ENCODE measurements around the gene FBXL7. TPM values are rescaled to one million over a fixed set of nuclear protein-coding genes. Genes with fewer than 3 reads are reported as not detected.

The FBXL7 gene
- total RNA-seq, 2 experiments from 2014 or later, result not detected

DNA sequence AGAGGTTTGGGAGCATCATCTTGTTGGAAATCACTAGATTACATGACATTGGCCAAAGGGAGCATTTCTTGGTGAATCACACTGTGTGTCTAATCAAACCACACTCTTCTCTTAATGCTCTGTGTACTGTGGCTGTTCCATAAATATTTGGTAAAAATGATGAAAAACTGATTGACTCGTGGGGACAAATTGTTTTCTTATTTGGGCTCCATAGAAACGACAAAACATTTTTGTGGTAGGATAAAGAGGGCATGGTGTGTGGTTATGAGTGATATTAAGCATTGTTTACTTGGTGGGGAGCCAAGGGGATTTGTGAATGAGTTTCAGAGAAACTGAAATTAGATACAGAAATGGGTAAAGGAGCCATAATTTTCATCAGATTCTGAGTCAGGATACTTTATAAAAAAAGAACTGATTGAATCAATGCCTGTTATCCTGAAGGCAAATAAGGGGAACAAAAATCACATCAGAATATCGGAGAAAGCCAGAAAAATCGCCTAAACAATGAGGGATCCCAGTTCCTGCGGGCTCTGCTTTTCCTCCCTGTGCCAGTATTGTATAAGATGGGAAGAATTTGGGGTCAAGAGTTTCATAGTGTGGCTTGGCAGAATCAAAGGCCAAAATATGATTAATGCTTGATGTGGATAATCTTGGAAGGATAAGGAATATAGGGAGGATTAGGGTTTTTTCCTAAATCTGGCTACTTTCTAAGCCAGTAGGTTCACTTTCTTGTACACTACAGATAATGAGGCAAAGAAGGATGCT lies 33.3 kb downstream of the FBXL7 start:
- peaks cover 3% of the 10 kb centered on the region for H3K9me3 Mint-ChIP-seq
- CTCF ChIA-PET, result no interaction called here
- H3K27me3 Mint-ChIP-seq, result no peaks in the 10 kb centered on the region
- H3K36me3 Mint-ChIP-seq (ENCODE audit: low read depth), result no peaks in the 10 kb centered on the region
- POLR2A ChIA-PET, result no interaction called here
- H3K27ac Mint-ChIP-seq, result no peak overlapping the region
- H3K4me1 Mint-ChIP-seq, result no peaks in the 10 kb centered on the region
- DNase-seq, result no peak
- no peak overlapping the region for H3K4me3 Mint-ChIP-seq

- POLR2A ChIA-PET, result no interaction called here
- H3K27ac Mint-ChIP-seq, result no peak overlapping the region
- H3K4me3 Mint-ChIP-seq, result no peak overlapping the region
- H3K27me3 Mint-ChIP-seq, result no peaks in the 10 kb centered on the region
- no peaks in the 10 kb centered on the region for H3K4me1 Mint-ChIP-seq
- CTCF ChIA-PET, result no interaction called here
- H3K9me3 Mint-ChIP-seq, result peaks cover 3% of the 10 kb centered on the region
- DNase-seq, result no peak
- no peaks in the 10 kb centered on the region for H3K36me3 Mint-ChIP-seq (ENCODE audit: low read depth)
Observed at GRCh38 chr5:15535938-15536337, 36.0 kb downstream of the FBXL7 start.

DNA sequence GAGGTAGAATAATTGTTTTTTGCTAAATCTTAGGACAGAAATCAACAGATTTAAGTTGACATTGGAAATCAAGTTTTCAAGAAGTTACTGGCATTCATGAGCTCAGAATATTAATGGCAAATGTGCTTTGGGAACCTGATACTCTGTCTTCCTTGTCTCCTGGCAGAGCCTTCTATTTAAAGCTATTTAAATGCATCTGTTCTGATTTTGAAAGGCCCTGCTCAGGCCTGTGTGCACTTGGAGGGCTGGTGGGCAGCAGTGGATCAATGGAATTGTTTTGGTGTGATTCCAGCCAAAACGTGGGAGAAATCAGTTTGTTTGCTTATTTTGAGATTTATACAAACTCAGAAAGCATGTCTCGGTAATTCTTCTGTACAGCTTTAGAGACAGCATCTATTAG lies 38.5 kb downstream of the FBXL7 start:
- peaks cover 3% of the 10 kb centered on the region for H3K9me3 Mint-ChIP-seq
- H3K36me3 Mint-ChIP-seq (ENCODE audit: low read depth), result no peaks in the 10 kb centered on the region
- H3K4me3 Mint-ChIP-seq, result no peak overlapping the region
- CTCF ChIA-PET, result no interaction called here
- no peak overlapping the region for H3K27ac Mint-ChIP-seq
- DNase-seq, result no peak
- no peaks in the 10 kb centered on the region for H3K27me3 Mint-ChIP-seq
- H3K4me1 Mint-ChIP-seq, result no peaks in the 10 kb centered on the region
- POLR2A ChIA-PET, result no interaction called here

- Mint-ChIP-seq H3K27ac (no peak overlapping the region), H3K4me3 (no peak overlapping the region), H3K9me3 (peaks cover under 1% of the 10 kb centered on the region), H3K36me3 (ENCODE audit: low read depth) (no peaks in the 10 kb centered on the region), H3K27me3 (no peaks in the 10 kb centered on the region), H3K4me1 (no peaks in the 10 kb centered on the region)
- DNase-seq, result no peak
- CTCF ChIA-PET, result no interaction called here
- POLR2A ChIA-PET, result no interaction called here
Observed at GRCh38 chr5:15539951-15540350, 40.0 kb downstream of the FBXL7 start.

DNA sequence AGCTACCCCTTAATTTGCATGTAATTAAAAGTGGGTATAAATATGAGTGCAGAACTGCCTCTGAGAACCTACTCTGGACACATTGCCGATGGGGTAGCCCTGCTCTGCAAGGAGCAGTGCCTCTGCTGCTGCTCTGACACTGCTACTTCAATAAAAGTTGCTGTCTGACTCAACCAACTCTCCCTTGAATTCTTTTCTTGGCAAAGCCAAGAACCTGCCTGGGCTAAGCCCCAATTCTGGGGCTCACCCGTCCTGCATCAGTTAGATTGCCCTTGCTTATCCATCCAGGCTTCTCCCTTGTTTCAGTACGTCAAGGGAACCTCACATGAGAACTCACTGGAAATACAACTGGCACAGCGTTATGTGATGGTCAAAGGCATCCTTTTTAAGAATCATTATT lies 44.1 kb downstream of the FBXL7 start:
- H3K27me3 Mint-ChIP-seq, result no peaks in the 10 kb centered on the region
- CTCF ChIA-PET, result no interaction called here
- H3K9me3 Mint-ChIP-seq, result no peaks in the 10 kb centered on the region
- no peak for DNase-seq
- H3K36me3 Mint-ChIP-seq (ENCODE audit: low read depth), result no peaks in the 10 kb centered on the region
- no peaks in the 10 kb centered on the region for H3K4me1 Mint-ChIP-seq
- no peak overlapping the region for H3K4me3 Mint-ChIP-seq
- H3K27ac Mint-ChIP-seq, result no peak overlapping the region
- POLR2A ChIA-PET, result no interaction called here

- Mint-ChIP-seq H3K27ac (no peak overlapping the region), H3K4me1 (no peaks in the 10 kb centered on the region), H3K9me3 (no peaks in the 10 kb centered on the region), H3K4me3 (no peak overlapping the region), H3K36me3 (ENCODE audit: low read depth) (no peaks in the 10 kb centered on the region), H3K27me3 (no peaks in the 10 kb centered on the region)
- CTCF ChIA-PET, result no interaction called here
- no peak for DNase-seq
- POLR2A ChIA-PET, result no interaction called here
Observed at GRCh38 chr5:15545082-15545481, 45.1 kb downstream of the FBXL7 start.

GRCh38 chr5:15547261-15547839 lies 47.4 kb downstream of the FBXL7 start:
- ChIA-PET POLR2A (no interaction called here), CTCF (no interaction called here)
- no peaks in the 10 kb centered on the region for H3K27me3 Mint-ChIP-seq

GRCh38 chr5:15549961-15550360 lies 50.0 kb downstream of the FBXL7 start:
- no peak for DNase-seq
- ChIA-PET POLR2A (no interaction called here), CTCF (no interaction called here)
- H3K27me3 Mint-ChIP-seq, result no peaks in the 10 kb centered on the region
- no peaks in the 10 kb centered on the region for H3K36me3 Mint-ChIP-seq (ENCODE audit: low read depth)
- H3K27ac Mint-ChIP-seq, result no peak overlapping the region
- H3K9me3 Mint-ChIP-seq, result no peaks in the 10 kb centered on the region
- H3K4me1 Mint-ChIP-seq, result no peaks in the 10 kb centered on the region
- no peak overlapping the region for H3K4me3 Mint-ChIP-seq

More at GRCh38 chr5:15547261-15547839, 47.4 kb downstream of the FBXL7 start:
- H3K36me3 Mint-ChIP-seq (ENCODE audit: low read depth), result no peaks in the 10 kb centered on the region
- no peak for DNase-seq
- no peak overlapping the region for H3K27ac Mint-ChIP-seq
- H3K9me3 Mint-ChIP-seq, result no peaks in the 10 kb centered on the region
- no peaks in the 10 kb centered on the region for H3K4me1 Mint-ChIP-seq
- no peak overlapping the region for H3K4me3 Mint-ChIP-seq

DNA sequence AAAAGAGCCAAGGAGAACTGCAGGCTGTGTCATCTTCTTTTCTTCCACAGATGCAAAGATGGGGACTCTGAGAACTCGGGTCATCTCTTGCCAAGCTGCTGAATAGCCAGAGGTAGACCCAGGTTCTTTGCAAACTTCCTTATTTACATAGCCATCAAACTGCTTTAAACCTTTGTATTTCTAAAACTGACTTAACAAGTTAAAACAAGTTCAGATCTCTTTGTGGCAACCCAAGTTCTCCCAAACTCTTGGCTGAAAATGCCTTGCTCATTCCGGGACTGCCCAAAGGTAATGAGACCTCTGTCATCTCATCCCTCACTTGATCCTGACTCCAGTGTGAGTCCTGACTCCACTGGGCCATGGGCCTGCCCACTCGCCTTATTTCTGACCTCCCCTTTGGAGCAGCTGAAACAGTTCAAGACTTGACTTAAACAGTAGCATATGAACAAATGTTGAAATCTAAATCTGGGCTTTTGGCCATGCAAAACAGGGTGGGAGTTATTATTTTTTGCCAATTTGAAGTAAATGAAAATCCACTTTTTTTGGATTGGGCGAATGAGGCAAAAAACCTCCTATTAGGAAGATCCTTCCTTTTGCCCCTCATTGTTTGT lies 50.6 kb downstream of the FBXL7 start:
- Mint-ChIP-seq H3K9me3 (no peaks in the 10 kb centered on the region), H3K4me1 (no peaks in the 10 kb centered on the region), H3K36me3 (ENCODE audit: low read depth) (no peaks in the 10 kb centered on the region), H3K27ac (no peak overlapping the region), H3K27me3 (no peaks in the 10 kb centered on the region), H3K4me3 (no peak overlapping the region)
- POLR2A ChIA-PET, result no interaction called here
- no peak for DNase-seq
- CTCF ChIA-PET, result no interaction called here

- POLR2A ChIA-PET, result no interaction called here
- Mint-ChIP-seq H3K27me3 (no peaks in the 10 kb centered on the region), H3K27ac (no peak overlapping the region), H3K4me3 (no peak overlapping the region), H3K36me3 (ENCODE audit: low read depth) (no peaks in the 10 kb centered on the region), H3K9me3 (no peaks in the 10 kb centered on the region), H3K4me1 (no peaks in the 10 kb centered on the region)
- CTCF ChIA-PET, result no interaction called here
- DNase-seq, result no peak
Observed at GRCh38 chr5:15551113-15551504, 51.1 kb downstream of the FBXL7 start.

GRCh38 chr5:15554542-15554941 lies 54.6 kb downstream of the FBXL7 start:
- no peak for DNase-seq
- no peaks in the 10 kb centered on the region for H3K9me3 Mint-ChIP-seq
- H3K4me3 Mint-ChIP-seq, result no peak overlapping the region
- H3K27me3 Mint-ChIP-seq, result no peaks in the 10 kb centered on the region
- POLR2A ChIA-PET, result no interaction called here
- no peaks in the 10 kb centered on the region for H3K4me1 Mint-ChIP-seq
- H3K27ac Mint-ChIP-seq, result no peak overlapping the region
- no peaks in the 10 kb centered on the region for H3K36me3 Mint-ChIP-seq (ENCODE audit: low read depth)
- CTCF ChIA-PET, result no interaction called here

- Mint-ChIP-seq H3K36me3 (ENCODE audit: low read depth) (no peaks in the 10 kb centered on the region), H3K27me3 (no peaks in the 10 kb centered on the region), H3K4me1 (no peaks in the 10 kb centered on the region), H3K27ac (no peak overlapping the region), H3K4me3 (no peak overlapping the region), H3K9me3 (no peaks in the 10 kb centered on the region)
- DNase-seq, result no peak
- CTCF ChIA-PET, result no interaction called here
- POLR2A ChIA-PET, result no interaction called here
Observed at GRCh38 chr5:15555176-15555575, 55.2 kb downstream of the FBXL7 start.

GRCh38 chr5:15558240-15558639 lies 58.3 kb downstream of the FBXL7 start:
- H3K4me3 Mint-ChIP-seq, result no peak overlapping the region
- POLR2A ChIA-PET, result no interaction called here
- H3K27me3 Mint-ChIP-seq, result no peaks in the 10 kb centered on the region
- no peaks in the 10 kb centered on the region for H3K4me1 Mint-ChIP-seq
- no peaks in the 10 kb centered on the region for H3K36me3 Mint-ChIP-seq (ENCODE audit: low read depth)
- no peak overlapping the region for H3K27ac Mint-ChIP-seq
- H3K9me3 Mint-ChIP-seq, result peaks cover 2% of the 10 kb centered on the region
- CTCF ChIA-PET, result no interaction called here
- no peak for DNase-seq

DNA sequence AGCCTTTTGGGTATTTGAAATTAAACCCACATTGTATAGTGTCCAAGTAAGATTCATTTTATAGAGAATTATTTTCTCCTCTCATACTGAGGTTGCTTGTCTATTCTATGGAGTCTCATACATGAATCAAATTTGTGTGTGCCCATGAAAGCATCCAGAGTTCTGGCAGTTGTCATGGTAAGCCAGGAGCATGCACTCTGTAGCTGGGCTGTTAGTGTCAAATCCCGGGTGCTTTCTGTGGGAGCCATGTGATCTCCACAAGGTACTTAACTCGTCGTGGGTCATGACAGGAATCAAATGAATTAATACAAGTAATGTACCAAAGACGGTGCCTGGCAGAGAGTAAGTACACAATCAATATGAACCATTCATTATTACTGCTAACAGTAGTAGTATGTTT lies 58.7 kb downstream of the FBXL7 start:
- ChIA-PET POLR2A (no interaction called here), CTCF (no interaction called here)
- Mint-ChIP-seq H3K4me1 (no peaks in the 10 kb centered on the region), H3K27ac (no peak overlapping the region), H3K9me3 (peaks cover 2% of the 10 kb centered on the region), H3K27me3 (no peaks in the 10 kb centered on the region), H3K4me3 (no peak overlapping the region), H3K36me3 (ENCODE audit: low read depth) (no peaks in the 10 kb centered on the region)
- no peak for DNase-seq
